GM12874 (cell line): ENCODE measurements around the gene POC1B.

Experiments
- TF ChIP-seq, protein P1 (sequence below): IDR thresholded peaks from 2 replicates; pipeline ENCODE4 v1.5.1; 2011; ENCODE audit warnings: low read depth, mild to moderate bottlenecking, control low read depth, low read length, moderate library complexity; ENCODE audit not compliant: insufficient read depth

POC1B gene

DNA sequence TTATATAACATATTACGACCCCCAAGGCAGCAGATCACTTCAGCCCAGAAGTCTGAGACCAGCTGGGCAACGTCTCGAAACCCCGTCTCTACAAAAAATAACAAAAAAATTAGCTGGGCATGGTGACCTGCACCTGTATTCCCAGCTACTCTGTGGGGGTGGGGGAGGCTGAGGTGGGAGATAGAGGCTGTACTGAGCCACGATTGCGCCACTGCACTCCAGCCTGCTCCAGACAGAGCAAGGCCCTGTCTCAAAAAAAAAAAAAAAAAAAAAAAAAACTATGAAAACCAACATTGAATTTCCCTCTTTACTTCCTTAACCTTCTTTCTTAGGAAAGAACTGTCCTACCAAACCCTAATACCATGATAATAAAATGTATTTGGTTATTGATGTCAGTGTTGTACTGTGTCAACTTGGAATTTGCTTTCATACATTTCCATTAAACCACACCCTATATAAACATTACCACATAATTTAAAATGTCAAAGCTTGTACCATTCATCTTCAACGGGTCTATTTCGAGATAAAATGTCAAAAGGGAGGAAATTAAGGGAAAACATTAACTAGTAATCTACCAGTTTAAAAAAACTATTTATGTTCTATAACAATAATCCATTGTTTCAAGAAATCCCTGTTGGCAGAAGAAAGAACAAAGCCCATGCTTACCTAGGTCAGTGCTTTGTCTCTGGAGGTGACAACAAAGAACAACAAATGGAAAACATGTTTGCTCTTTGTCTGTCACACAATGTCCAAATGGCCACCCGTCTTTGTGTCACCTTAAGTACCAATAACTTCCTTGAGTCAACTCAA lies 18.6 kb downstream of the POC1B start:
- TF ChIP-seq, protein P1, sequence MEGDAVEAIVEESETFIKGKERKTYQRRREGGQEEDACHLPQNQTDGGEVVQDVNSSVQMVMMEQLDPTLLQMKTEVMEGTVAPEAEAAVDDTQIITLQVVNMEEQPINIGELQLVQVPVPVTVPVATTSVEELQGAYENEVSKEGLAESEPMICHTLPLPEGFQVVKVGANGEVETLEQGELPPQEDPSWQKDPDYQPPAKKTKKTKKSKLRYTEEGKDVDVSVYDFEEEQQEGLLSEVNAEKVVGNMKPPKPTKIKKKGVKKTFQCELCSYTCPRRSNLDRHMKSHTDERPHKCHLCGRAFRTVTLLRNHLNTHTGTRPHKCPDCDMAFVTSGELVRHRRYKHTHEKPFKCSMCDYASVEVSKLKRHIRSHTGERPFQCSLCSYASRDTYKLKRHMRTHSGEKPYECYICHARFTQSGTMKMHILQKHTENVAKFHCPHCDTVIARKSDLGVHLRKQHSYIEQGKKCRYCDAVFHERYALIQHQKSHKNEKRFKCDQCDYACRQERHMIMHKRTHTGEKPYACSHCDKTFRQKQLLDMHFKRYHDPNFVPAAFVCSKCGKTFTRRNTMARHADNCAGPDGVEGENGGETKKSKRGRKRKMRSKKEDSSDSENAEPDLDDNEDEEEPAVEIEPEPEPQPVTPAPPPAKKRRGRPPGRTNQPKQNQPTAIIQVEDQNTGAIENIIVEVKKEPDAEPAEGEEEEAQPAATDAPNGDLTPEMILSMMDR: no peak

DNA sequence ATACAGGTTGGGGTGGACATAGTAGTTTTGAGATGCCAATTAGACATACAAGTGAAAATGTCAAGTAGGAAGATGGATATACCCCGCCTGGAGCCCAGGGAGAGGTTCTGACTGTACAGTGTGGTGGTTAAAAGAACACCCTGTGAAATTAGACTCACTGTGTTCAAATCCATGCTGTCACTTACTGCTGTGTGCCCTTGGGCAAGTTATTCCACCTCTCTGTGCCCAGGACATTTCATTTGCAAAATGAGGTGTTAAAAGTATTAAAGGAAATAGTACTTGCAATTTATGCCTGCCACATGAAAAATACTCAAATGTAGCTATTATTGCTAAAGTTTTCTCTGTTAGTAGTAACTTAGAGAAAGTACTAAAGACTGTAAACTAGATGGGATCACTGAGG lies 19.8 kb downstream of the POC1B start:
- TF ChIP-seq, protein P1: no peak

DNA sequence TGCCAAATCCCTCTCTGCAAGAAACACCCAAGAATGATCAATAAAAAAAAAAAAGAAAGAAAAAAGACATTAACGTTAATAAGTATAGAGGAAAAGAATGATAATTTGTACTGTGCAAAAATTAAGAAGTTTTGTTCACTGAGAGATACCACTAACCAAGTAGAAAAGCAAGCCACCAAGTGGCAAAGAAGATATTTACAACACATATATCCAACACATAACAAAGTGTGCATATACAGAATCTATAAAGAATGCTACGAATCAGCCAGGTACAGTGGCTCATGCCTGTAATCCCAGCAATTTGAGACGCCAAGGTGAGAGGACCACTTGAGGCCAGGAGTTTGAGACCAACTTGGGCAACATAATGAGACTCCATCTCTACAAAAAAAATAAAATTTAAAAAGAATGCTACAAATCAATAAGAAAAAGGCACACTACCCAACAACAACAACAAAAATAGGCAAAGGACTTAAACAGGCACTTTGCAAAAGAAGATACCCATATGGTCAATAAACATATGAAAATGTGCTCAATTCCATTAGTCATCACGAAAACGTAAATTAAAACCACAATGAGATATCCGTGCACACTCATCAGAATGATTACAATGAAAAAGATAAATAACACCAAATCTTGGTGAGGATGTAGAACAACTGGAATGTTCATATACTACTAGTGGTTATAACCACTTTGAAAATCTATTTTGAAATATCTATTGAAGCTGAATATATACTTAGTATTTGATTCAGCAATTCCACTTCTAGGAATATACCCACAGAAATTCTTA lies 21.1 kb downstream of the POC1B start:
- TF ChIP-seq, protein P1: no peak

DNA sequence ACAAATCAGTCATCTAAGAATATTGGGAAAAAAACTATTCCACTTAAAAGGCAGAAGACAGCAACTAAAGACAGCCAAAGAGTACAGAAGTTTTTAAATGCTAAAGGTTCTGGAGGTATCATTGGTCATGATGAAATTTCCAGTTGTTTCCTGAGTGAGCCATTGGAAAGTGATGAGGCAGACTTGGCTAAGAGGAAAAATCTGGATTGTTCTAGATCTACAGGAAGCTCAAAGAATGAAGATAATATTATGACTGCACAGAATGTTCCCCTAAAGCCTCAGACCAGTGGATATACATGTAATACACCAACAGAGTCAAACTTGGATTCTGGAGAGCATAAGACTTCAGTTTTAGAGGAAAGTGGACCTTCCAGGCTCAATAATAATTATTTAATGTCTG lies 24.1 kb downstream of the POC1B start:
- TF ChIP-seq, protein P1: no peak

DNA sequence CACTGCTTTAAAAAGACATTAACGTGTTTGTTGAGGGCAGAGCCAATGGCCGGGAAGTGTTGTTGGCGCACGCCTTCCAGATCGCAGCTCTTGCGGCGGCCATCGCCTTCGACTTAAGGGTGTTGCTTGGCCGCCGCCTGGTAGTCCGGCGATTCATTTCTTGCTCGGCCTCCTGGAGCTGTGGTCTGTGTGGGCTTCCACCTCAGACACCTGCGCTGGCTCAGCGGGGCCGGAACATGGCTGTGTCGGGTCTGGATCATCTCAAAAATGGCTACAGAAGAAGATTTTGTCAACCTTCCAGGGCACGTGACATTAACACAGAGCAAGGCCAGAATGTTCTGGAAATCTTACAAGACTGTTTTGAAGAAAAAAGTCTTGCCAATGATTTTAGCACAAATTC lies 26.0 kb downstream of the POC1B start:
- TF ChIP-seq, protein P1: no peak

DNA sequence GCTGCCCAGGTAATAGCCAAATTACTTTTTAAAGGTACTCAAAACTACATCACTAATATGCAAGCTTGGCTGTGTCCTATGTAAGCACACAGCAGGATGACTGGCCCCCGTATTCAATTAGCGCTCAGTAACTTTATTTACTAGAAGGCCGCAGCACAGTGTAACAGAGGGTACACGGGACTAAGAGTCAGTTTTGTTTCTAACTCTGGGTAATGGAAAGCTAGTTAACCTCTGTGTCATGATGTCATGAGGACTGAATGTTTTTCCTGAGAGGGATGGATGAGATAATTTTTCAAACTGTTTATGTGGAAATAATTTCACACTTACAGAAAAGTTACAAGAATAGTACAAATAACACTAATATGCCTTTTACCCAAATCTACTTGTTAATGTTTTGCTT lies 28.4 kb downstream of the POC1B start:
- TF ChIP-seq, protein P1: no peak

DNA sequence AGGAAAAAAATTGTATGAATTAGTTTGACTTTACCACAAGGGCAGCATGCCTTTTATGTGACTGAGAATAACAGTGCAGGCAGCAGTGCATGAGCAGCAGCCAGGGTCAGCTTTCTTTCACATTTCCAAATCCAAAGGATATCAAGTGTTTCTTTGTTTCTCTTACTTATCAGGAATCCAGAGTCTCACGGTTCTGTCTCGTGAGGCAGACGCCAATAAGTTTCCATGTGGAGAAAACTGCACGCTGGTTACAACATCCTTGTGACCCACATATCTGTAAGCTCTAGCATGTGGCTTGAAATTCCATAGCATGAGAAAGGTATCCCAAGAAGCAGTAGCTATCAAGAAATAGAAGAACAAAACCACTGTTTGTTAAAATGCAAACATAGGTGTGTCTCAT lies 28.8 kb downstream of the POC1B start:
- TF ChIP-seq, protein P1: no peak
